Activated CD4-positive, alpha-beta T cell treated with anti-CD3 and anti-CD28 coated beads, Interleukin-10, Interleukin-2, amounts not matched to agents 100 ng/mL and 50 ng/mL, durations not matched to agents 16 hours and 8 hours (primary cell): ENCODE results near the gene IVNS1ABP.
"Not testable (repeated sequence)": the region's sequence is repeated elsewhere in the genome, so short reads cannot be mapped to it uniquely, and the experiment has no call there.

ENCODE experiments used
- DNase-seq: peaks from one replicate; pipeline ENCODE4 v3.0.0-alpha.2; 2020

IVNS1ABP gene

GRCh38 chr1:185291652-185292051, 25.4 kb downstream of the IVNS1ABP start:
- no peak for DNase-seq

GRCh38 chr1:185291159-185291558, 25.9 kb downstream of the IVNS1ABP start:
- DNase-seq, result no peak

- no peak for DNase-seq
These were observed 27.2 kb downstream of the IVNS1ABP start for GRCh38 chr1:185289880-185290279.

- DNase-seq, result no peak
These were observed 28.6 kb downstream of the IVNS1ABP start for GRCh38 chr1:185288435-185288834.

GRCh38 chr1:185287451-185287850, 29.6 kb downstream of the IVNS1ABP start:
- no peak for DNase-seq

- no peak for DNase-seq
These were observed 32.3 kb downstream of the IVNS1ABP start for GRCh38 chr1:185284533-185285276.

GRCh38 chr1:185284116-185284515, 32.9 kb downstream of the IVNS1ABP start:
- DNase-seq, result no peak

GRCh38 chr1:185281245-185281644, 35.8 kb downstream of the IVNS1ABP start:
- DNase-seq, result peak; percentile 34

GRCh38 chr1:185280589-185280988, 36.5 kb downstream of the IVNS1ABP start:
- DNase-seq, result no peak

- no peak for DNase-seq
These were observed 37.5 kb downstream of the IVNS1ABP start for GRCh38 chr1:185279571-185279970.

GRCh38 chr1:185271921-185272320, 45.1 kb downstream of the IVNS1ABP start:
- DNase-seq, result no peak

GRCh38 chr1:185268352-185268751, 48.7 kb downstream of the IVNS1ABP start:
- DNase-seq, result no peak

GRCh38 chr1:185267701-185268100, 49.3 kb downstream of the IVNS1ABP start:
- no peak for DNase-seq

- DNase-seq, result no peak
These were observed 49.7 kb downstream of the IVNS1ABP start for GRCh38 chr1:185267301-185267700.

- no peak for DNase-seq
These were observed 51.7 kb downstream of the IVNS1ABP start for GRCh38 chr1:185265314-185265713.

GRCh38 chr1:185263780-185264179, 53.3 kb downstream of the IVNS1ABP start:
- no peak for DNase-seq

GRCh38 chr1:185263292-185263691, 53.8 kb downstream of the IVNS1ABP start:
- DNase-seq, result no peak

GRCh38 chr1:185262151-185262550, 54.9 kb downstream of the IVNS1ABP start:
- DNase-seq, result no peak

- DNase-seq, result no peak
These were observed 56.4 kb downstream of the IVNS1ABP start for GRCh38 chr1:185260611-185261010.

GRCh38 chr1:185258676-185259075, 58.4 kb downstream of the IVNS1ABP start:
- no peak for DNase-seq

GRCh38 chr1:185257950-185258208, 59.2 kb downstream of the IVNS1ABP start:
- DNase-seq, result no peak

- not testable (repeated sequence) for DNase-seq
These were observed 59.7 kb downstream of the IVNS1ABP start for GRCh38 chr1:185257116-185257949.

- DNase-seq, result not testable (repeated sequence)
These were observed 61.4 kb downstream of the IVNS1ABP start for GRCh38 chr1:185255595-185255994.

GRCh38 chr1:185252404-185252803, 64.6 kb downstream of the IVNS1ABP start:
- not testable (repeated sequence) for DNase-seq
